HG03521 (cell line): ENCODE measurements around the gene HOXC5.

Experiments
- ATAC-seq: cut with Tn5 transposase; IDR thresholded peaks from one replicate; pipeline ENCODE4 v1.9.1; 2021; ENCODE audit warnings: mild to moderate bottlenecking, moderate library complexity; ENCODE audit not compliant: unreplicated experiment

HOXC5 gene

GRCh38 chr12:54045401-54045800, 12.6 kb downstream of the HOXC5 start:
- no peak for ATAC-seq

- ATAC-seq = no peak
Observed at GRCh38 chr12:54045868-54046521, 13.1 kb downstream of the HOXC5 start.

GRCh38 chr12:54046809-54047159, 13.9 kb downstream of the HOXC5 start:
- no peak for ATAC-seq

GRCh38 chr12:54047160-54047963, 14.5 kb downstream of the HOXC5 start:
- ATAC-seq = no peak

- ATAC-seq = no peak
Observed at GRCh38 chr12:54047964-54048303, 15.1 kb downstream of the HOXC5 start.

GRCh38 chr12:54048406-54049093, 15.7 kb downstream of the HOXC5 start:
- ATAC-seq = no peak

- ATAC-seq = no peak
Observed at GRCh38 chr12:54049108-54049507, 16.3 kb downstream of the HOXC5 start.

GRCh38 chr12:54050482-54050810, 17.6 kb downstream of the HOXC5 start:
- no peak for ATAC-seq

GRCh38 chr12:54051026-54051842, 18.4 kb downstream of the HOXC5 start:
- no peak for ATAC-seq

- ATAC-seq = no peak
Observed at GRCh38 chr12:54051874-54052437, 19.1 kb downstream of the HOXC5 start.

- no peak for ATAC-seq
Observed at GRCh38 chr12:54052438-54053002, 19.7 kb downstream of the HOXC5 start.

- ATAC-seq = no peak
Observed at GRCh38 chr12:54053003-54053750, 20.3 kb downstream of the HOXC5 start.

GRCh38 chr12:54053751-54054741, 21.2 kb downstream of the HOXC5 start, which contains the start of gene HOXC4:
TSS of gene HOXC4 (plus strand) at chr12:54053835. CDS start at chr12:54053923, 88 bp downstream.
- ATAC-seq = no peak

- no peak for ATAC-seq
Observed at GRCh38 chr12:54054742-54055194, 21.9 kb downstream of the HOXC5 start.

- ATAC-seq = no peak
Observed at GRCh38 chr12:54055552-54055951, 22.7 kb downstream of the HOXC5 start.

- no peak for ATAC-seq
Observed at GRCh38 chr12:54056110-54056509, 23.3 kb downstream of the HOXC5 start.

GRCh38 chr12:54058128-54058768, 25.4 kb downstream of the HOXC5 start:
- no peak for ATAC-seq

GRCh38 chr12:54059668-54060067, 26.8 kb downstream of the HOXC5 start:
- no peak for ATAC-seq
